ENCODE measurements around the gene TRIM32. TPM values are rescaled to one million over a fixed set of nuclear protein-coding genes. Genes with fewer than 3 reads are reported as not detected.

The TRIM32 gene
- polyA plus RNA-seq, 3 donors = 0.40 to 1.4 (median 1.3) TPM

DNA sequence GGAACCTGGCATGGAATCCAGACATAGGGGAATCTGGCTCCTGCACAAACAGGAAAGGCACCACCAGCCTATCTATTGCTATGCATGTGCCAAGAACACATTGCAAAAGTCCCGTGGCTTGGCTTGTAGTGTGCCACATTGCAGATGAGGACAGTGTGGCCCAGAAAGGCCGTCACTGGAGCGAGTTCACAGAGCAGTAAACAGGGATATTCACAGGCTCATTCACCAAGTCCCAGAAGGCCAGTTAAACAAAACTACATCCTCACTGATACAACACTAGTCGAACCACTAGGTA lies 39.6 kb upstream of the TRIM32 start:
- 63% methylated on average over 2 of the region's 4 CpGs for WGBS (ENCODE audit: insufficient coverage)

DNA sequence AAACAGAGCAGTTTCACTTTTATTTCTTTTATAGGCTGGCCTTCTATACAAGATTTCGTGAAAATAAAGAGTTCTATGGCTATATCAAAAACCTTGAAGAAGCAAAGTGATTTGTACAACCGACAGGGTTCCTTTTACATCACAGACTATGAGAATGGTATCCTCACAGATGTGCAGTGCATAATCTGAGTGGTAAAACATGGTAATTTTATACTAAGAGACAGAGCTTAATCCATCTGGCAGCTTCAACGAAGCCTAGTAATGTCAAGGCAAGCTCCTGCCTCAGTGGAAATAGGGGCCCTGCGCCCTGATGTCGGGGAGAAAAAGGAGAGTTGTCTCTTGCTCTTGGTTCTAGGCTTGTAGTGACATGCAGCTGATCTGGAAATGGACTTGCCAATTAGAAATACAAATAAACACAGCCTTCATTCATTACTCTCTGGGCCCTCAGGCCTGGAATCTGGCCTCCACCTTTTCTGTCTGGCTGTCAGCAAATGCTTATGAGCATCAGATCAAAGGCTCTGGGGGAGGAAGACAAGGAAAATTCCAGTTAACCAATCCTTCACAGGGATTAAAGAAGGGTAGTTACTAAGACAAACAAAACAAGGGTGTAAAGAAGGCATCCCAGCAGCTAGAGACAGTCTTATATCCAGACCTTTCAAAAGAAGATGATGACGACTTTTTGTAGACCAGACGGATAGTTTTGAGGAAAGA lies 33.6 kb upstream of the TRIM32 start:
- no peak overlapping the region for H3K4me3 ChIP-seq (replicated peaks in 1 of 3; ENCODE audit: low read depth in 2 of 3, low read length in 3 of 3)
- no peak overlapping the region for H2AFZ ChIP-seq (ENCODE audit: insufficient read depth, low read depth, low read length, poor library complexity, severe bottlenecking)
- intact Hi-C loops (cut with micrococcal nuclease) = no loop called here
- H3K36me3 Mint-ChIP-seq = no peaks in the 10 kb centered on the region
- no peak overlapping the region for H3K27ac ChIP-seq (ENCODE audit: low read depth in 1 of 2, low read length in 2 of 2)
- H3K4me2 ChIP-seq (replicated peaks; ENCODE audit: extremely low read depth, low read length, poor library complexity, severe bottlenecking) = no peak overlapping the region
- TF ChIP-seq, protein P1, sequence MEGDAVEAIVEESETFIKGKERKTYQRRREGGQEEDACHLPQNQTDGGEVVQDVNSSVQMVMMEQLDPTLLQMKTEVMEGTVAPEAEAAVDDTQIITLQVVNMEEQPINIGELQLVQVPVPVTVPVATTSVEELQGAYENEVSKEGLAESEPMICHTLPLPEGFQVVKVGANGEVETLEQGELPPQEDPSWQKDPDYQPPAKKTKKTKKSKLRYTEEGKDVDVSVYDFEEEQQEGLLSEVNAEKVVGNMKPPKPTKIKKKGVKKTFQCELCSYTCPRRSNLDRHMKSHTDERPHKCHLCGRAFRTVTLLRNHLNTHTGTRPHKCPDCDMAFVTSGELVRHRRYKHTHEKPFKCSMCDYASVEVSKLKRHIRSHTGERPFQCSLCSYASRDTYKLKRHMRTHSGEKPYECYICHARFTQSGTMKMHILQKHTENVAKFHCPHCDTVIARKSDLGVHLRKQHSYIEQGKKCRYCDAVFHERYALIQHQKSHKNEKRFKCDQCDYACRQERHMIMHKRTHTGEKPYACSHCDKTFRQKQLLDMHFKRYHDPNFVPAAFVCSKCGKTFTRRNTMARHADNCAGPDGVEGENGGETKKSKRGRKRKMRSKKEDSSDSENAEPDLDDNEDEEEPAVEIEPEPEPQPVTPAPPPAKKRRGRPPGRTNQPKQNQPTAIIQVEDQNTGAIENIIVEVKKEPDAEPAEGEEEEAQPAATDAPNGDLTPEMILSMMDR (IDR thresholded peaks at IDR 0.05) = no peak
- H3K9ac ChIP-seq (ENCODE audit: insufficient read depth, low read length, poor library complexity, severe bottlenecking) = no peak overlapping the region
- no peak overlapping the region for H3K27ac Mint-ChIP-seq
- H3K9me3 ChIP-seq (replicated peaks in 1 of 2; ENCODE audit: control insufficient read depth in 1 of 2, insufficient read depth in 1 of 2, low read length in 2 of 2) = no peaks in the 10 kb centered on the region
- no peaks in the 10 kb centered on the region for H3K36me3 ChIP-seq (replicated peaks in 1 of 2; ENCODE audit: control insufficient read depth in 1 of 2, insufficient read depth in 2 of 2, low read length in 2 of 2)
- H3K9me3 Mint-ChIP-seq = no peaks in the 10 kb centered on the region
- peaks cover 0 to 2% (median 0%) of the 10 kb centered on the region in 3 donors for H3K27me3 Mint-ChIP-seq (ENCODE audit: low read depth in 3 of 3)
- H4K20me1 ChIP-seq (ENCODE audit: insufficient read depth, low read length) = no peaks in the 10 kb centered on the region
- H3K4me1 ChIP-seq (ENCODE audit: control insufficient read depth in 1 of 2, insufficient read depth in 2 of 2, low read length in 2 of 2) = no peaks in the 10 kb centered on the region
- H3K79me2 ChIP-seq (ENCODE audit: insufficient read depth, low read length) = no peaks in the 10 kb centered on the region
- WGBS (ENCODE audit: insufficient coverage) = 83% methylated on average over 1 of the region's 7 CpGs
- no peak for DNase-seq
- H3K4me1 Mint-ChIP-seq = no peaks in the 10 kb centered on the region
- H3K4me3 Mint-ChIP-seq = no peak overlapping the region
- no peaks in the 10 kb centered on the region for H3K27me3 ChIP-seq (ENCODE audit: control insufficient read depth in 2 of 2, insufficient read depth in 2 of 2, low read length in 2 of 2)

More for the DNA sequence above, 39.6 kb upstream of the TRIM32 start:
- Histone ChIP-seq H3K79me2 (ENCODE audit: insufficient read depth, low read length) (no peaks in the 10 kb centered on the region), H3K4me2 (replicated peaks; ENCODE audit: extremely low read depth, low read length, poor library complexity, severe bottlenecking) (no peak overlapping the region), H2AFZ (ENCODE audit: insufficient read depth, low read depth, low read length, poor library complexity, severe bottlenecking) (no peak overlapping the region), H3K4me1 (ENCODE audit: control insufficient read depth in 1 of 2, insufficient read depth in 2 of 2, low read length in 2 of 2) (peaks cover 0 to 3% of the 10 kb centered on the region in 2 donors), H3K9me3 (replicated peaks in 1 of 2; ENCODE audit: control insufficient read depth in 1 of 2, insufficient read depth in 1 of 2, low read length in 2 of 2) (no peaks in the 10 kb centered on the region), H3K9ac (ENCODE audit: insufficient read depth, low read length, poor library complexity, severe bottlenecking) (no peak overlapping the region), H3K36me3 (replicated peaks in 1 of 2; ENCODE audit: control insufficient read depth in 1 of 2, insufficient read depth in 2 of 2, low read length in 2 of 2) (no peaks in the 10 kb centered on the region), H3K4me3 (replicated peaks in 1 of 3; ENCODE audit: low read depth in 2 of 3, low read length in 3 of 3) (no peak overlapping the region), H3K27ac (ENCODE audit: low read depth in 1 of 2, low read length in 2 of 2) (no peak overlapping the region), H4K20me1 (ENCODE audit: insufficient read depth, low read length) (no peaks in the 10 kb centered on the region), H3K27me3 (ENCODE audit: control insufficient read depth in 2 of 2, insufficient read depth in 2 of 2, low read length in 2 of 2) (no peaks in the 10 kb centered on the region)
- DNase-seq = no peak
- intact Hi-C loops (cut with micrococcal nuclease) = no loop called here
- Mint-ChIP-seq H3K27me3 (ENCODE audit: low read depth in 3 of 3) (peaks cover 2 to 6% (median 4%) of the 10 kb centered on the region in 3 donors), H3K36me3 (no peaks in the 10 kb centered on the region), H3K27ac (peak overlapping the region in 1 of 7 donors; percentile 28), H3K4me1 (no peaks in the 10 kb centered on the region), H3K9me3 (no peaks in the 10 kb centered on the region), H3K4me3 (no peak overlapping the region)
- TF ChIP-seq, protein P1 (IDR thresholded peaks at IDR 0.05) = no peak

Measured in CD14-positive monocyte (primary cell).